HEK293 (cell line): ENCODE results near the gene CPXM2.

Experiments used
- CTCF ChIA-PET: fragments of 350-600 bp; formaldehyde crosslinking; extraction: SDS; loops from one replicate; lab custom pipeline; 2021; ENCODE audit warnings: antibody characterized with exemption; lab: Yijun Ruan, JAX
- POLR2A ChIA-PET: fragments of 300-600 bp; formaldehyde crosslinking; extraction: SDS; loops from one replicate; lab custom pipeline; 2020; ENCODE audit warnings: antibody characterized with exemption, inconsistent platforms; lab: Yijun Ruan, JAX
- H3K27ac ChIP-seq: fragments of 200-500 bp; sonication (Bioruptor generic); 2 replicates; pipeline ENCODE4 v1.5.1; 2014; ENCODE audit warnings: low read depth, low read length, control low read depth, inconsistent platforms; ENCODE audit errors: extremely low read depth
- H3K36me3 ChIP-seq, 2 experiments: fragments of 200-500 bp in 1 of 2; sonication (Bioruptor generic) in 1 of 2; 1 replicate in 1 of 2; 2 replicates in 1 of 2; pipeline ENCODE4 v1.5.1; 2014 to 2017; ENCODE audit warnings: inconsistent platforms in 2 of 2, low read length in 2 of 2; ENCODE audit not compliant: control insufficient read depth in 2 of 2, insufficient read depth in 1 of 2
- H3K4me1 ChIP-seq: fragments of 200-500 bp; sonication (Bioruptor generic); 2 replicates; pipeline ENCODE4 v1.5.1; 2014; ENCODE audit warnings: mild to moderate bottlenecking, low read length, inconsistent platforms; ENCODE audit not compliant: control insufficient read depth, insufficient read depth
- H3K4me3 ChIP-seq: 2 replicates; pipeline ENCODE4 v1.5.1; 2011; ENCODE audit warnings: low read depth, mild to moderate bottlenecking, control low read depth, low read length, moderate library complexity
- H3K9me3 ChIP-seq: fragments of 200-500 bp; sonication (Bioruptor generic); 2 replicates; pipeline ENCODE4 v1.5.1; 2014; ENCODE audit warnings: low read depth, low read length, inconsistent platforms; ENCODE audit not compliant: control insufficient read depth, insufficient read depth
- GFI1B ChIP-seq: fragments of 450-650 bp; formaldehyde crosslinking; IDR thresholded peaks from 2 replicates; pipeline ENCODE4 v1.5.1; 2016; ENCODE audit warnings: missing biosample characterization, missing genetic modification characterization
- GLI2 ChIP-seq: fragments of 450-650 bp; formaldehyde crosslinking; IDR thresholded peaks from 2 replicates; pipeline ENCODE4; 2017; ENCODE audit warnings: missing biosample characterization, missing genetic modification characterization, low read depth, borderline replicate concordance
- GLIS1 ChIP-seq: fragments of 450-650 bp; formaldehyde crosslinking; IDR thresholded peaks from 2 replicates; pipeline ENCODE4 v1.5.1; 2016; ENCODE audit warnings: missing biosample characterization, missing genetic modification characterization
- GLIS2 ChIP-seq: fragments of 450-650 bp; formaldehyde crosslinking; IDR thresholded peaks from 2 replicates; pipeline ENCODE4 v1.5.1; 2016; ENCODE audit warnings: missing biosample characterization, missing genetic modification characterization
- SALL2 ChIP-seq: fragments of 450-650 bp; formaldehyde crosslinking; IDR thresholded peaks from 2 replicates; pipeline ENCODE4 v1.5.0; 2017; ENCODE audit warnings: missing biosample characterization, mild to moderate bottlenecking, missing genetic modification characterization, borderline replicate concordance
- TRIM28 ChIP-seq: IDR thresholded peaks from 2 replicates; pipeline ENCODE4 v1.6.1; 2011; ENCODE audit warnings: low read length, control low read depth, borderline replicate concordance
- ZNF19 ChIP-seq: fragments of 450-650 bp; formaldehyde crosslinking; IDR thresholded peaks from 2 replicates; pipeline ENCODE4; 2016; ENCODE audit warnings: missing biosample characterization, missing genetic modification characterization, low read depth
- ZNF391 ChIP-seq: fragments of 450-650 bp; formaldehyde crosslinking; IDR thresholded peaks from 2 replicates; pipeline ENCODE4 v1.5.1; 2016; ENCODE audit warnings: low read depth, missing biosample characterization, missing genetic modification characterization, borderline replicate concordance
- ZNF416 ChIP-seq: fragments of 450-650 bp; formaldehyde crosslinking; IDR thresholded peaks from 2 replicates; pipeline ENCODE4 v1.5.1; 2016; ENCODE audit warnings: missing biosample characterization, missing genetic modification characterization
- ZNF426 ChIP-seq: fragments of 450-650 bp; formaldehyde crosslinking; IDR thresholded peaks from 2 replicates; pipeline ENCODE4 v1.5.1; 2017; ENCODE audit warnings: missing biosample characterization, missing genetic modification characterization, mild to moderate bottlenecking, inconsistent platforms, moderate library complexity
- ZNF521 ChIP-seq: fragments of 450-650 bp; formaldehyde crosslinking; IDR thresholded peaks from 2 replicates; pipeline ENCODE4 v1.5.1; 2017; ENCODE audit warnings: missing biosample characterization, mild to moderate bottlenecking, missing genetic modification characterization
- ZNF548 ChIP-seq: fragments of 450-650 bp; formaldehyde crosslinking; IDR thresholded peaks from 2 replicates; pipeline ENCODE4 v1.5.1; 2016; ENCODE audit warnings: missing biosample characterization, missing genetic modification characterization
- ZNF549 ChIP-seq: fragments of 450-650 bp; IDR thresholded peaks from 2 replicates; pipeline ENCODE4 v1.5.1; 2018; ENCODE audit warnings: missing biosample characterization, missing genetic modification characterization, mild to moderate bottlenecking, inconsistent platforms, moderate library complexity
- ZNF585B ChIP-seq: fragments of 450-650 bp; formaldehyde crosslinking; IDR thresholded peaks from 2 replicates; pipeline ENCODE4 v1.5.1; 2016; ENCODE audit warnings: missing biosample characterization, missing genetic modification characterization
- ZNF596 ChIP-seq: fragments of 450-650 bp; IDR thresholded peaks from 2 replicates; pipeline ENCODE4 v1.5.0; 2018; ENCODE audit warnings: missing biosample characterization, mild to moderate bottlenecking, missing genetic modification characterization, moderate library complexity
- ZNF664 ChIP-seq: fragments of 450-650 bp; formaldehyde crosslinking; IDR thresholded peaks from 2 replicates; pipeline ENCODE4 v1.5.1; 2016; ENCODE audit warnings: missing biosample characterization, missing genetic modification characterization
- ZNF76 ChIP-seq: fragments of 450-650 bp; formaldehyde crosslinking; IDR thresholded peaks from 2 replicates; pipeline ENCODE4; 2016; ENCODE audit warnings: low read depth, missing biosample characterization, missing genetic modification characterization, borderline replicate concordance
- ZNF785 ChIP-seq: fragments of 450-650 bp; formaldehyde crosslinking; IDR thresholded peaks from 2 replicates; pipeline ENCODE4 v1.5.1; 2016; ENCODE audit warnings: missing biosample characterization, missing genetic modification characterization
- ZNF791 ChIP-seq: fragments of 450-650 bp; formaldehyde crosslinking; IDR thresholded peaks from 2 replicates; pipeline ENCODE4 v1.5.1; 2016; ENCODE audit warnings: missing biosample characterization, missing genetic modification characterization
- TF ChIP-seq, protein P1 (sequence below): fragments of 450-650 bp; formaldehyde crosslinking; IDR thresholded peaks from 2 replicates; pipeline ENCODE4 v1.5.1; 2017; ENCODE audit warnings: missing biosample characterization, missing genetic modification characterization
- TF ChIP-seq, protein P2 (sequence below): fragments of 450-650 bp; formaldehyde crosslinking; IDR thresholded peaks from 2 replicates; pipeline ENCODE4 v1.5.1; 2016; ENCODE audit warnings: missing biosample characterization, missing genetic modification characterization, low read depth
- TF ChIP-seq, protein P3 (sequence below): fragments of 450-650 bp; formaldehyde crosslinking; optimal IDR thresholded peaks from 2 replicates; pipeline ENCODE3; 2016; ENCODE audit warnings: missing biosample characterization, mild to moderate bottlenecking, missing genetic modification characterization
- TF ChIP-seq, protein P4 (sequence below): fragments of 450-650 bp; formaldehyde crosslinking; IDR thresholded peaks from 2 replicates; pipeline ENCODE4 v1.5.1; 2016; ENCODE audit warnings: missing biosample characterization, missing genetic modification characterization
- TF ChIP-seq, protein P5 (sequence below): fragments of 450-650 bp; formaldehyde crosslinking; IDR thresholded peaks from 2 replicates; pipeline ENCODE4 v1.5.1; 2016; ENCODE audit warnings: missing biosample characterization, missing genetic modification characterization

CPXM2 gene

DNA sequence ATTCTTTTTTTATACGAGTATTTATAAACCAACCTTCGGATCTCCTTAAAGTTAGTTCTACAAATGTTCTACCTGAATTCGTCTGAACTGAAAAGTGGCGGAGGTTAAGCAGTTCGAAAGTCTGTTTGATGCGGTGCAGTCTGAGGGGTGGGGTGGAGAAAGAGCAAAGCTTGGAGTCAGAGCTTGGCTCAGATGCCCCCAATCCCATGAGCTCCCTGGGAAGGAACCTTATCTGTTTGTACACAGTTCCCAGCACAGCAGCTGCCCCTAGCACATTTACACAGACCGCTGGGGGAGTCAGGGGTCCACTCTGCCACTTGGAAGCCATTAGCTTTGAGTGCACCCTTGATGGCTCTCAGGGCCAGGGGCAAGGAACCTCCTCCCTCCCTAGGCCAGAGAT is 30.8 kb downstream of the CPXM2 start:
- Histone ChIP-seq H3K4me1 (no peaks in the 10 kb centered on the region), H3K9me3 (no peaks in the 10 kb centered on the region), H3K36me3 (no peaks in the 10 kb centered on the region), H3K27ac (no peak overlapping the region), H3K4me3 (no peak overlapping the region)
- TF ChIP-seq ZNF416 (tag by site-specific recombination) (no peak), TRIM28 (no peak), ZNF521 (no peak), ZNF19 (tag by site-specific recombination) (no peak), ZNF791 (tag by site-specific recombination) (no peak), ZNF391 (tag by site-specific recombination) (no peak), ZNF785 (tag by site-specific recombination) (no peak), GLIS1 (tag by site-specific recombination) (no peak), GFI1B (tag by site-specific recombination) (no peak), ZNF585B (tag by site-specific recombination) (no peak), ZNF596 (tag by site-specific recombination) (no peak), ZNF426 (tag by site-specific recombination) (no peak), GLI2 (tag by site-specific recombination) (no peak), ZNF549 (tag by site-specific recombination) (no peak), SALL2 (tag by site-specific recombination) (no peak)
- TF ChIP-seq, protein P1, sequence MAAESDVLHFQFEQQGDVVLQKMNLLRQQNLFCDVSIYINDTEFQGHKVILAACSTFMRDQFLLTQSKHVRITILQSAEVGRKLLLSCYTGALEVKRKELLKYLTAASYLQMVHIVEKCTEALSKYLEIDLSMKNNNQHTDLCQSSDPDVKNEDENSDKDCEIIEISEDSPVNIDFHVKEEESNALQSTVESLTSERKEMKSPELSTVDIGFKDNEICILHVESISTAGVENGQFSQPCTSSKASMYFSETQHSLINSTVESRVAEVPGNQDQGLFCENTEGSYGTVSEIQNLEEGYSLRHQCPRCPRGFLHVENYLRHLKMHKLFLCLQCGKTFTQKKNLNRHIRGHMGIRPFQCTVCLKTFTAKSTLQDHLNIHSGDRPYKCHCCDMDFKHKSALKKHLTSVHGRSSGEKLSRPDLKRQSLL (tag by site-specific recombination), result no peak
- TF ChIP-seq, protein P2, sequence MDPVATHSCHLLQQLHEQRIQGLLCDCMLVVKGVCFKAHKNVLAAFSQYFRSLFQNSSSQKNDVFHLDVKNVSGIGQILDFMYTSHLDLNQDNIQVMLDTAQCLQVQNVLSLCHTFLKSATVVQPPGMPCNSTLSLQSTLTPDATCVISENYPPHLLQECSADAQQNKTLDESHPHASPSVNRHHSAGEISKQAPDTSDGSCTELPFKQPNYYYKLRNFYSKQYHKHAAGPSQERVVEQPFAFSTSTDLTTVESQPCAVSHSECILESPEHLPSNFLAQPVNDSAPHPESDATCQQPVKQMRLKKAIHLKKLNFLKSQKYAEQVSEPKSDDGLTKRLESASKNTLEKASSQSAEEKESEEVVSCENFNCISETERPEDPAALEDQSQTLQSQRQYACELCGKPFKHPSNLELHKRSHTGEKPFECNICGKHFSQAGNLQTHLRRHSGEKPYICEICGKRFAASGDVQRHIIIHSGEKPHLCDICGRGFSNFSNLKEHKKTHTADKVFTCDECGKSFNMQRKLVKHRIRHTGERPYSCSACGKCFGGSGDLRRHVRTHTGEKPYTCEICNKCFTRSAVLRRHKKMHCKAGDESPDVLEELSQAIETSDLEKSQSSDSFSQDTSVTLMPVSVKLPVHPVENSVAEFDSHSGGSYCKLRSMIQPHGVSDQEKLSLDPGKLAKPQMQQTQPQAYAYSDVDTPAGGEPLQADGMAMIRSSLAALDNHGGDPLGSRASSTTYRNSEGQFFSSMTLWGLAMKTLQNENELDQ (tag by site-specific recombination), result no peak
- TF ChIP-seq, protein P3, sequence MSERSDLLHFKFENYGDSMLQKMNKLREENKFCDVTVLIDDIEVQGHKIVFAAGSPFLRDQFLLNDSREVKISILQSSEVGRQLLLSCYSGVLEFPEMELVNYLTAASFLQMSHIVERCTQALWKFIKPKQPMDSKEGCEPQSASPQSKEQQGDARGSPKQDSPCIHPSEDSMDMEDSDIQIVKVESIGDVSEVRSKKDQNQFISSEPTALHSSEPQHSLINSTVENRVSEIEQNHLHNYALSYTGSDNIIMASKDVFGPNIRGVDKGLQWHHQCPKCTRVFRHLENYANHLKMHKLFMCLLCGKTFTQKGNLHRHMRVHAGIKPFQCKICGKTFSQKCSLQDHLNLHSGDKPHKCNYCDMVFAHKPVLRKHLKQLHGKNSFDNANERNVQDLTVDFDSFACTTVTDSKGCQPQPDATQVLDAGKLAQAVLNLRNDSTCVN, result no peak
- TF ChIP-seq, protein P4, sequence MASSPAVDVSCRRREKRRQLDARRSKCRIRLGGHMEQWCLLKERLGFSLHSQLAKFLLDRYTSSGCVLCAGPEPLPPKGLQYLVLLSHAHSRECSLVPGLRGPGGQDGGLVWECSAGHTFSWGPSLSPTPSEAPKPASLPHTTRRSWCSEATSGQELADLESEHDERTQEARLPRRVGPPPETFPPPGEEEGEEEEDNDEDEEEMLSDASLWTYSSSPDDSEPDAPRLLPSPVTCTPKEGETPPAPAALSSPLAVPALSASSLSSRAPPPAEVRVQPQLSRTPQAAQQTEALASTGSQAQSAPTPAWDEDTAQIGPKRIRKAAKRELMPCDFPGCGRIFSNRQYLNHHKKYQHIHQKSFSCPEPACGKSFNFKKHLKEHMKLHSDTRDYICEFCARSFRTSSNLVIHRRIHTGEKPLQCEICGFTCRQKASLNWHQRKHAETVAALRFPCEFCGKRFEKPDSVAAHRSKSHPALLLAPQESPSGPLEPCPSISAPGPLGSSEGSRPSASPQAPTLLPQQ (tag by site-specific recombination), result no peak
- POLR2A ChIA-PET, result no interaction called here
- CTCF ChIA-PET, result interaction anchor here (0.6 to 0.7 kb wide), 2 partner anchors 33 to 553 kb away, joined by 3 to 4 read pairs; no protein-coding TSS in a partner anchor

DNA sequence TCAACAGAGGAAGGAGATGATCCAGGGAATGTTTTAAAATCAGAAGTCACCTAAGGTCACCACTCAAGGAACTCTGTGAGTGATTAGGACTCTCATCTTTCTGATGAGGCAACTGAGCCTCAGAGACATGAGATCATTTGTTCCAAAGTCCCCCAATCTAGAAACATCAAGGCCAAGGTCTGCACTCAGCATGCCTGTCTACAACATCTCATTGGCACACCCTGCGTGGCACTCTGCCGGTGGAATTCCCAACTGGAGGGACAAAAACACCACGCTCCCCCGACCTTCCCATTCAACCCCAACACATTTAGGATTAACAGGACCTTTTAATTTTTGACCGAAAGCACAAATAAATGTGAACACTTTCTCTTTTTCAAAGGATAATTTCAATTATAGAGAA is 31.4 kb downstream of the CPXM2 start:
- no peaks in the 10 kb centered on the region for H3K9me3 ChIP-seq
- POLR2A ChIA-PET, result no interaction called here
- no peak overlapping the region for H3K4me3 ChIP-seq
- no peak overlapping the region for H3K27ac ChIP-seq
- no peaks in the 10 kb centered on the region for H3K36me3 ChIP-seq
- H3K4me1 ChIP-seq, result no peaks in the 10 kb centered on the region
- CTCF ChIA-PET, result interaction anchor here (0.7 kb wide), 1 partner anchor 554 kb away, joined by 4 read pairs; no protein-coding TSS in a partner anchor
- TF ChIP-seq ZNF76 (tag by site-specific recombination) (no peak), ZNF664 (tag by site-specific recombination) (no peak), ZNF548 (tag by site-specific recombination) (no peak), GLIS2 (no peak)
- TF ChIP-seq, protein P5, sequence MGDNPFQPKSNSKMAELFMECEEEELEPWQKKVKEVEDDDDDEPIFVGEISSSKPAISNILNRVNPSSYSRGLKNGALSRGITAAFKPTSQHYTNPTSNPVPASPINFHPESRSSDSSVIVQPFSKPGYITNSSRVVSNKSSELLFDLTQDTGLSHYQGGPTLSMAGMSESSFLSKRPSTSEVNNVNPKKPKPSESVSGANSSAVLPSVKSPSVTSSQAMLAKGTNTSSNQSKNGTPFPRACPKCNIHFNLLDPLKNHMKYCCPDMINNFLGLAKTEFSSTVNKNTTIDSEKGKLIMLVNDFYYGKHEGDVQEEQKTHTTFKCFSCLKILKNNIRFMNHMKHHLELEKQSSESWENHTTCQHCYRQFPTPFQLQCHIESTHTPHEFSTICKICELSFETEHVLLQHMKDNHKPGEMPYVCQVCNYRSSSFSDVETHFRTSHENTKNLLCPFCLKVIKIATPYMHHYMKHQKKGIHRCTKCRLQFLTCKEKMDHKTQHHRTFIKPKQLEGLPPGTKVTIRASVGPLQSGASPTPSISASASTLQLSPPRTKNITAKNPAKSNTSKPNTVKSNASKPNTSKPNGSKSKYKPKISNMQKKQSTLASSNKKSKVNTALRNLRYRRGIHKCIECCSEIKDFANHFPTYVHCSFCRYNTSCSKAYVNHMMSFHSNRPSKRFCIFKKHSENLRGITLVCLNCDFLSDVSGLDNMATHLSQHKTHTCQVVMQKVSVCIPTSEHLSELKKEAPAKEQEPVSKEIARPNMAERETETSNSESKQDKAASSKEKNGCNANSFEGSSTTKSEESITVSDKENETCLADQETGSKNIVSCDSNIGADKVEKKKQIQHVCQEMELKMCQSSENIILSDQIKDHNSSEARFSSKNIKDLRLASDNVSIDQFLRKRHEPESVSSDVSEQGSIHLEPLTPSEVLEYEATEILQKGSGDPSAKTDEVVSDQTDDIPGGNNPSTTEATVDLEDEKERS (tag by site-specific recombination), result no peak
